Lung (tissue), 12 donors: ENCODE results near the gene TEX14. TPM values are rescaled to one million over a fixed set of nuclear protein-coding genes. Genes with fewer than 3 reads are reported as not detected.
"Not testable (repeated sequence)": the region's sequence is repeated elsewhere in the genome, so short reads cannot be mapped to it uniquely, and the experiment has no call there.

ENCODE experiments used
- ATAC-seq: fragments of 200-7000 bp; cut with Tn5 transposase; one replicate; pipeline ENCODE4 v1.9.1; 2020; ENCODE audit warnings: moderate number of reproducible peaks; ENCODE audit not compliant: insufficient read depth, low FRiP score
- DNase-seq, 3 donors: peaks; one replicate each; pipeline ENCODE4 v3.0.0-alpha.2; 2013 to 2017
- H3K27ac ChIP-seq, 2 donors: one replicate each; pipeline ENCODE4 v1.5.1; 2013; ENCODE audit warnings: mild to moderate bottlenecking in 2 of 2, moderate library complexity in 2 of 2, control low read depth in 1 of 2, inconsistent platforms in 1 of 2, low read depth in 1 of 2, low read length in 1 of 2
- H3K27me3 ChIP-seq, 3 donors: one replicate each; pipeline ENCODE4 v1.5.1; 2013; ENCODE audit warnings: low read length in 2 of 3; ENCODE audit not compliant: control insufficient read depth in 3 of 3, insufficient read depth in 3 of 3
- H3K36me3 ChIP-seq, 4 donors: one replicate each; pipeline ENCODE4 v1.5.1; 2013; ENCODE audit warnings: low read length in 4 of 4, mild to moderate bottlenecking in 1 of 4, moderate library complexity in 1 of 4; ENCODE audit not compliant: control insufficient read depth in 4 of 4, insufficient read depth in 4 of 4
- H3K4me1 ChIP-seq, 5 donors: one replicate each; pipeline ENCODE4 v1.5.1; 2013; ENCODE audit warnings: low read length in 5 of 5, mild to moderate bottlenecking in 2 of 5, moderate library complexity in 1 of 5; ENCODE audit not compliant: control insufficient read depth in 5 of 5, insufficient read depth in 5 of 5
- H3K4me3 ChIP-seq: one replicate; pipeline ENCODE4 v1.5.1; 2013; ENCODE audit warnings: mild to moderate bottlenecking, control low read depth, moderate library complexity
- H3K9ac ChIP-seq, 2 donors: one replicate each; pipeline ENCODE4 v1.5.1; 2013; ENCODE audit warnings: low read length in 2 of 2, control low read depth in 1 of 2; ENCODE audit not compliant: insufficient read depth in 1 of 2
- H3K9me3 ChIP-seq, 4 donors: one replicate each; pipeline ENCODE4 v1.5.1; 2013; ENCODE audit warnings: low read length in 3 of 4, mild to moderate bottlenecking in 1 of 4, moderate library complexity in 1 of 4; ENCODE audit not compliant: control insufficient read depth in 4 of 4, insufficient read depth in 3 of 4
- CTCF ChIP-seq: IDR thresholded peaks from 2 replicates; pipeline ENCODE4 v1.5.1; 2012; ENCODE audit warnings: mild to moderate bottlenecking; ENCODE audit errors: control extremely low read depth, extremely low read depth
- WGBS, 2 donors: extraction: QIAGEN DNeasy Blood & Tissue Kit; methylation state at CpG; one replicate each; pipeline ENCODE4 v1.1.7; 2013; 5-methylcytosine and 5-hydroxymethylcytosine counted together
- polyA plus RNA-seq, 2 donors: library from polyadenylated mRNA; stranded (reverse); fragments of 200-250 nt; gene quantifications; one replicate each; pipeline ENCODE4 v1.2.1, GENCODE V29; 2013
- total RNA-seq, 2 donors: library from RNA; depleted of rRNA in 1 of 2; stranded (reverse); fragments of >200 nt in 1 of 2; gene quantifications; one replicate each; pipeline ENCODE4 v1.2.1, GENCODE V29; 2014 to 2021
- donor health status: control.
- donor health status: control.
- donor health status: Bipolar disorder and iron deficiency.
- donor health status: healthy.
- donor health status: DM: yes; HTN: yes; CAD: no.

Gene TEX14
- total and polyA plus RNA-seq, 4 donors: 0.13 to 1.5 (median 0.74) TPM; not detected in 1

- H3K27me3 ChIP-seq: no peaks in the 10 kb centered on the region
- H3K4me3 ChIP-seq: no peak overlapping the region
- H3K9me3 ChIP-seq: no peaks in the 10 kb centered on the region
- WGBS, 2 donors: 94 to 96% methylated on average over 26 of the region's 26 CpGs
- no peak for ATAC-seq
- TF ChIP-seq CTCF: no peak
- peaks cover 0 to 7% (median 0%) of the 10 kb centered on the region in 5 donors for H3K4me1 ChIP-seq
- H3K9ac ChIP-seq: no peak overlapping the region
- DNase-seq: no peak
- H3K27ac ChIP-seq: no peak overlapping the region
- H3K36me3 ChIP-seq: no peaks in the 10 kb centered on the region
These were observed 30.3 kb downstream of the TEX14 start for GRCh38 chr17:58661499-58661898.

GRCh38 chr17:58660621-58661020 lies 31.2 kb downstream of the TEX14 start:
- no peak overlapping the region for H3K9ac ChIP-seq
- H3K9me3 ChIP-seq: no peaks in the 10 kb centered on the region
- no peaks in the 10 kb centered on the region for H3K27me3 ChIP-seq
- H3K4me1 ChIP-seq: peaks cover 0 to 5% (median 0%) of the 10 kb centered on the region in 5 donors
- WGBS, 2 donors: 80 to 82% methylated on average over 4 of the region's 4 CpGs
- no peak for TF ChIP-seq CTCF
- no peaks in the 10 kb centered on the region for H3K36me3 ChIP-seq
- no peak overlapping the region for H3K27ac ChIP-seq
- ATAC-seq: no peak
- DNase-seq: no peak
- no peak overlapping the region for H3K4me3 ChIP-seq

- not testable (repeated sequence) for H3K4me1 ChIP-seq, H3K4me3 ChIP-seq, DNase-seq, ATAC-seq, H3K9me3 ChIP-seq, H3K36me3 ChIP-seq, H3K27me3 ChIP-seq
- Histone ChIP-seq H3K9ac (peak overlapping the region in 1 of 2 donors; percentile 100), H3K27ac (peak overlapping the region in 1 of 2 donors; percentile 67)
- WGBS, 2 donors: 35 to 36% methylated on average over 9 of the region's 9 CpGs
These were observed 32.1 kb downstream of the TEX14 start for GRCh38 chr17:58659714-58660084.

GRCh38 chr17:58658804-58659713 lies 32.8 kb downstream of the TEX14 start:
- TF ChIP-seq CTCF: no peak
- peaks cover 0 to 5% (median 0%) of the 10 kb centered on the region in 5 donors for H3K4me1 ChIP-seq
- no peaks in the 10 kb centered on the region for H3K27me3 ChIP-seq
- H3K36me3 ChIP-seq: no peaks in the 10 kb centered on the region
- peak overlapping the region; percentile 39 for H3K4me3 ChIP-seq
- peak; percentile 88 for ATAC-seq
- peak; percentile 92 to 99 (median 96) for DNase-seq
- peak overlapping the region; percentile 94 to 100 for H3K9ac ChIP-seq
- 1 to 2% methylated on average over 38 of the region's 38 CpGs for WGBS, 2 donors
- no peaks in the 10 kb centered on the region for H3K9me3 ChIP-seq
- peak overlapping the region; percentile 67 to 88 for H3K27ac ChIP-seq

- Histone ChIP-seq H3K9ac (peak overlapping the region in 1 of 2 donors; percentile 36), H3K27ac (peak overlapping the region in 1 of 2 donors; percentile 67)
- not testable (repeated sequence) for H3K9me3 ChIP-seq, H3K4me1 ChIP-seq, H3K27me3 ChIP-seq, H3K36me3 ChIP-seq, H3K4me3 ChIP-seq, ATAC-seq
- DNase-seq: peak in 1 of 3 donors; percentile 24
- WGBS, 2 donors: 60 to 71% methylated on average over 10 of the region's 10 CpGs
These were observed 33.7 kb downstream of the TEX14 start for GRCh38 chr17:58657962-58658803.
